Ishikawa (cell line): Measurements from ENCODE around the gene ESYT2.

Source experiments
- CEBPB ChIP-seq: IDR thresholded peaks from 2 replicates; pipeline ENCODE4 v1.6.1; 2012
- CREB1 ChIP-seq: IDR thresholded peaks from 2 replicates; pipeline ENCODE4 v1.6.1; 2012; ENCODE audit warnings: low read depth
- EGR1 ChIP-seq: IDR thresholded peaks from 2 replicates; pipeline ENCODE4 v1.6.1; 2012
- EP300 ChIP-seq: IDR thresholded peaks from 2 replicates; pipeline ENCODE4 v1.6.1; 2012; ENCODE audit warnings: borderline replicate concordance
- FOXM1 ChIP-seq: IDR thresholded peaks from 2 replicates; pipeline ENCODE4 v1.6.1; 2012; ENCODE audit warnings: low read depth, borderline replicate concordance
- MAX ChIP-seq: IDR thresholded peaks from 2 replicates; pipeline ENCODE4 v1.6.1; 2012
- NFIC ChIP-seq: IDR thresholded peaks from 2 replicates; pipeline ENCODE4 v1.6.1; 2012
- RAD21 ChIP-seq: IDR thresholded peaks from 2 replicates; pipeline ENCODE4 v1.6.1; 2012; ENCODE audit warnings: low read depth
- REST ChIP-seq: IDR thresholded peaks from 2 replicates; pipeline ENCODE4 v1.6.1; 2012; ENCODE audit warnings: low read depth, mild to moderate bottlenecking
- TAF1 ChIP-seq: IDR thresholded peaks from 2 replicates; pipeline ENCODE4 v1.6.1; 2012; ENCODE audit warnings: low read depth, mild to moderate bottlenecking
- TCF12 ChIP-seq: IDR thresholded peaks from 2 replicates; pipeline ENCODE4 v1.6.1; 2012; ENCODE audit warnings: low read depth
- TEAD4 ChIP-seq: IDR thresholded peaks from 2 replicates; pipeline ENCODE4 v1.6.1; 2012
- USF1 ChIP-seq: IDR thresholded peaks from 2 replicates; pipeline ENCODE4 v1.6.1; 2012
- YY1 ChIP-seq: IDR thresholded peaks from 2 replicates; pipeline ENCODE4 v1.6.1; 2012; ENCODE audit warnings: low read depth
- ZBTB7A ChIP-seq: IDR thresholded peaks from 2 replicates; pipeline ENCODE4 v1.6.1; 2012; ENCODE audit warnings: low read depth

The ESYT2 gene

GRCh38 chr7:158695726-158696452 is 133.4 kb downstream of the ESYT2 start:
- TF ChIP-seq CREB1 (no peak), TEAD4 (no peak), TCF12 (no peak), EGR1 (no peak), ZBTB7A (no peak), YY1 (no peak), REST (no peak), TAF1 (no peak), EP300 (no peak), FOXM1 (no peak), USF1 (no peak), RAD21 (no peak), MAX (no peak), NFIC (no peak), CEBPB (no peak)

GRCh38 chr7:158695056-158695455 is 134.3 kb downstream of the ESYT2 start:
- TF ChIP-seq USF1 (no peak), YY1 (no peak), NFIC (no peak), EGR1 (no peak), FOXM1 (no peak), TAF1 (no peak), EP300 (no peak), ZBTB7A (no peak), CEBPB (no peak), RAD21 (no peak), MAX (no peak), TCF12 (no peak), TEAD4 (no peak), CREB1 (no peak), REST (no peak)

GRCh38 chr7:158694650-158695049 is 134.7 kb downstream of the ESYT2 start:
- TF ChIP-seq MAX (no peak), TEAD4 (no peak), YY1 (no peak), USF1 (no peak), ZBTB7A (no peak), CREB1 (no peak), FOXM1 (no peak), REST (no peak), TCF12 (no peak), TAF1 (no peak), CEBPB (no peak), EP300 (no peak), EGR1 (no peak), RAD21 (no peak), NFIC (no peak)

- TF ChIP-seq EP300 (no peak), TAF1 (no peak), NFIC (no peak), TCF12 (no peak), YY1 (no peak), ZBTB7A (no peak), MAX (no peak), TEAD4 (no peak), CREB1 (no peak), RAD21 (no peak)
Measured at GRCh38 chr7:158689488-158689887, 139.8 kb downstream of the ESYT2 start.
